Measurements from ENCODE around the gene ARPC4.

DNA sequence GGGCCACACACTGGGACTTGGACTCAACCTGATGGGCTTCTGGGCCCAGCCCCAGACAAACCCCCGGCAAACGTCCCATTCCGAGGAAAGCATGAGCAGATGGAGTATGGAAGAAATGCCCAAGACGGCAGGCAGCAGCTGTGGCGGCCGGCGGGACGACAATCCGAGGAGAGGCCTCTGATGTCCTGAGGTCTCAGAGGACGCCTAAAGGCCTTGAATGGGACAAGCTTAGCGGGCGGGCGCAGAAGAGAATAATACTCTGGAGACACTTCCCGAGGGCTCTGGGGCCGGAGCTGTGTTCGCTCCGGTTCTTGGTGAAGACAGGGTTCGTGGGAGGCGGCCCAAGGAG is 43.6 kb upstream of the ARPC4 start:
- TF ChIP-seq, protein P1, sequence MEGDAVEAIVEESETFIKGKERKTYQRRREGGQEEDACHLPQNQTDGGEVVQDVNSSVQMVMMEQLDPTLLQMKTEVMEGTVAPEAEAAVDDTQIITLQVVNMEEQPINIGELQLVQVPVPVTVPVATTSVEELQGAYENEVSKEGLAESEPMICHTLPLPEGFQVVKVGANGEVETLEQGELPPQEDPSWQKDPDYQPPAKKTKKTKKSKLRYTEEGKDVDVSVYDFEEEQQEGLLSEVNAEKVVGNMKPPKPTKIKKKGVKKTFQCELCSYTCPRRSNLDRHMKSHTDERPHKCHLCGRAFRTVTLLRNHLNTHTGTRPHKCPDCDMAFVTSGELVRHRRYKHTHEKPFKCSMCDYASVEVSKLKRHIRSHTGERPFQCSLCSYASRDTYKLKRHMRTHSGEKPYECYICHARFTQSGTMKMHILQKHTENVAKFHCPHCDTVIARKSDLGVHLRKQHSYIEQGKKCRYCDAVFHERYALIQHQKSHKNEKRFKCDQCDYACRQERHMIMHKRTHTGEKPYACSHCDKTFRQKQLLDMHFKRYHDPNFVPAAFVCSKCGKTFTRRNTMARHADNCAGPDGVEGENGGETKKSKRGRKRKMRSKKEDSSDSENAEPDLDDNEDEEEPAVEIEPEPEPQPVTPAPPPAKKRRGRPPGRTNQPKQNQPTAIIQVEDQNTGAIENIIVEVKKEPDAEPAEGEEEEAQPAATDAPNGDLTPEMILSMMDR (IDR thresholded peaks at IDR 0.05), result no peak
- TF ChIP-seq EP300 (IDR thresholded peaks at IDR 0.05), result no peak
- TF ChIP-seq POLR2AphosphoS5 (IDR thresholded peaks at IDR 0.05), result no peak
